CD4-positive, alpha-beta T cell treated with Interferon alpha-2 for 1 hour (primary cell): Measurements from ENCODE around the gene RELN.
A peak's percentile ranks its signal among the peaks of the same experiment; 100 is the strongest.
"Not testable (repeated sequence)": the region's sequence is repeated elsewhere in the genome, so short reads cannot be mapped to it uniquely, and the experiment has no call there.

Experiments
- DNase-seq, 2 donors: peaks; one replicate each; pipeline ENCODE4 v3.0.0-alpha.2; 2020 to 2022

Gene RELN

GRCh38 chr7:103541026-103541425 is 448.4 kb downstream of the RELN start:
- DNase-seq: no peak

DNA sequence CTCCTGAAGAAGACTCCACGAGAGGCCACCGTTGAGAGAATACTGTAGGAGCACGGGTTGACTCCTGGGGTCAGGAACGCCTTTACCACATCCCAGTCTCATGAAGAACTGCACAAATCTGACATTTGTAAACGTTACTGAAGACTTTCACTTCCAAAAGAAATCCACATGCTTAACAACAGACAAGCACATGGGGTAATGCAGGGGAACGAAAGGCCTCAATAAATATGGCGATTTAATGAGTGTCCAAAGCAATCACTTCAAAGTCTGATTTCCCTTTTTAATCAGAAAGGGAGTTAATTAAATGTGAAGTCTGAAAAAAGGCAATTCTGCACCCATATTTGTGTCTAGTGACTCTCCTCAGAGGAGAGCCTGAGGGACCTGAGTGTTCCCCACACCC is 449.1 kb downstream of the RELN start:
- no peak for DNase-seq

DNA sequence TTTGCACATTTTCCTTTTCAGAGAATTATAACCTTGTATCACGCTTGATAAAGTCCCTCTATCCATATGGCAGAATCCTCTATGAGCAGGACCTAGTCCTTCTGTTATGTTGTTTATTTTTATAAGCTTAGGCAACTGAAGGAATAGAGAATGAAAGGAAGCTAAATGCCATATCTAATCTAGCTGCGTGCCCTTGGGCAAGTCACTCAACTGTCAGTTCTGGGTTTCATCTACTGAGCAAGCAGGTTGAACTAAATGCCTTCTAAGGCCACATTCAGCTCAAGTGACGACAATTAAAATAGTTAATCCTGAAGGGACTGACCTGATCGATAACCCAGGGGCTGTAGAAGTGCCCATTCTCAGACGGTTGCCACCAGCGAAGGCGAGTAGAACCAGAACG is 449.6 kb downstream of the RELN start:
- DNase-seq: no peak

- no peak for DNase-seq
These were observed 450.3 kb downstream of the RELN start for GRCh38 chr7:103538964-103539709.

GRCh38 chr7:103533761-103534160 is 455.7 kb downstream of the RELN start:
- no peak for DNase-seq

GRCh38 chr7:103532955-103533354 is 456.5 kb downstream of the RELN start:
- no peak for DNase-seq

GRCh38 chr7:103528152-103528551 is 461.3 kb downstream of the RELN start:
- DNase-seq: no peak

DNA sequence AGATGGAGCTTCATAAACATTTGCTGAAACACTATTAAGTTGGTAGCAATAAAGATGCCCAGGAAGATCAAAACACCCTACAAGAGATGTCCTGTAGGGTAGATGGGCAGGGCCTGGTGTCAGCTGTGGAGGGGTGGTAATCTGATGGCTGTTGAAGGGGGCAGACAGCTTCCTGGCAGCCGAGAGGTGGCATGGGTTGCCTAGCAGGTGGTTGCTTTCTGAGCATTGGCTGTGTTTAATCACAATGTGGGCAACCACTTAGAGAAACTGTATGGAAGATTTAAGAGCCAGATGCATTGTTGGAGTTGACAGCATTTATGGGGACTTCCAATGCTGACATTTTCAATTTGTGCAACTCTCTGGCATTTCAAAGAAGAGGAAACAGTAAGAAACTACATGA is 463.5 kb downstream of the RELN start:
- no peak for DNase-seq

- DNase-seq: peak in 1 of 2 donors; percentile 3
These were observed 465.2 kb downstream of the RELN start for GRCh38 chr7:103524042-103524907.

DNA sequence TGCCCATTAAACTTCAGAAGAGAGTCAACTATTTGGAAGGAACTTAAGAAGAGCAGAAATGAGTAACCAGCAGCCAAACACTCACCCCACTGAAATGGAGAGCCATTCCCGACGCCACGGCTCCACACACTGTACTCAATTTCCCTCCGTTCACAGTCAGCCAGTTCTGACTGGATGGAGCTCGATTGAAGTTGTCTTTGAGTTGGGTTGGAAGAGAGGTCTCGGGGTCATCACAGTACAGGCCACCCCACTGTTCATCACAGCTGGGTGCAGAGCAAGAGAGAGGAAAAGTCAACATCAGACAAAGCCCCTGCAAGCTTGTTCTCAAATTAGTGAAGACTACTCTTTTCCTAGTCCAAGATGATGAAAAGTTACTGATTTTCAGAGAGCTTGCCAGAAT is 467.5 kb downstream of the RELN start:
- no peak for DNase-seq

- DNase-seq: no peak
These were observed 484.8 kb downstream of the RELN start for GRCh38 chr7:103504505-103505135.

DNA sequence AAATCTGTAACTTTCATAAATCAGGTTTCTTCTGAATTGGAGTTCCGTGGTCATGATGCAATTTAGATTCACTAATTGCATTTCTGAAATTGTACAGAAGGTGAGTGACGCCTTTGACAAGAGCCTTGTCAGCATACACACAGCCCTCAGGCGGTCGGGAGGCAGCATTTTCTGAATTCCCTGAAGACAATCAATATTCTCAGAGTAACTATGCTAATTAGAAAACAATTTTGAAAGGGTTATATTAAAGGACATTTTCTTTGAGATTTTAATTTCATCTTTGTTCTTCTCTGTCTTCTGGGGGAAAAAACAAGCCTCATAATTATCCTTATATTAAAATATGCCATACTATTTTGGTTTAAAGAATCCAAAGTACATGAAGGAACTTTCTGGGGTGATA is 488.3 kb downstream of the RELN start:
- DNase-seq: no peak

- no peak for DNase-seq
These were observed 489.5 kb downstream of the RELN start for GRCh38 chr7:103499976-103500375.

DNA sequence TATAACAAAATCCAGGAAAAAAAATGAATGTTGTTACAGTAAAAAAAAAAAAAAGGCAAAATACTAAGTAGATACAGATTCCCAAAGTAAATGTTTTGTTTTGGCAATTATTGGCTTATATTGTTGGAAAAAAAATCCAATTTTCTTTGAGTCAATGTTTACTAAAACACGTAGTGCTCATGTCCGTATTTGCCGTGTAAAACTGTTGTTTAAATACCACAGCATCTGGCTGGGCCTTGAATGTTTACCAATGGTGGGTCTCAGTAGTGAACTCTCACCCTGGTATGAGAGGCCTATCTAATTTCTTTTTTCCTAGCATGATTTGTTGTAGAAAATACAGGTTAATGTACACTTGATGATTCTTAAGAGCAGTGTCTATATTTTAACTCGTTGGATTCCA is 502.0 kb downstream of the RELN start:
- DNase-seq: no peak

- DNase-seq: not testable (repeated sequence)
These were observed 502.6 kb downstream of the RELN start for GRCh38 chr7:103486873-103487272.

DNA sequence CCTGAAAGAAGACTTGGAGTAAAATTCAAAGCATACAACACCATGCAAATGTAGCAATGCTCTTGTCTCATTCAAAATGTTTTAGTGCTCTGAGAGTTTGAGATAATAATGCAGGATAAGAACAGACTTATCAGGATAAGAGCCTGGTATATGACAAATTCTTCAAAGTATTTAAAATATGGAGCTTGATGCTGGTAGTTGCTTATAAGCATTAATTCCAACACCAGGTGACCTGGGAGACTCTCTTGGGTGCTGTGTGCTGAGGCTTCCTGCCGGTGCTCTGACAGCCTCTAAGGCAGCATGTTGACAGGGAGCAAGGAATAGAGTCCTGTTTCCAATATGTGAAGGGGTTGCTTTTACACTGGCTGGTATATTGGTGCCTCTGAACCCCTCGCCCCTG is 508.7 kb downstream of the RELN start:
- no peak for DNase-seq

- DNase-seq: no peak
These were observed 514.5 kb downstream of the RELN start for GRCh38 chr7:103474956-103475355.

- no peak for DNase-seq
These were observed 520.1 kb downstream of the RELN start for GRCh38 chr7:103469095-103469948.

DNA sequence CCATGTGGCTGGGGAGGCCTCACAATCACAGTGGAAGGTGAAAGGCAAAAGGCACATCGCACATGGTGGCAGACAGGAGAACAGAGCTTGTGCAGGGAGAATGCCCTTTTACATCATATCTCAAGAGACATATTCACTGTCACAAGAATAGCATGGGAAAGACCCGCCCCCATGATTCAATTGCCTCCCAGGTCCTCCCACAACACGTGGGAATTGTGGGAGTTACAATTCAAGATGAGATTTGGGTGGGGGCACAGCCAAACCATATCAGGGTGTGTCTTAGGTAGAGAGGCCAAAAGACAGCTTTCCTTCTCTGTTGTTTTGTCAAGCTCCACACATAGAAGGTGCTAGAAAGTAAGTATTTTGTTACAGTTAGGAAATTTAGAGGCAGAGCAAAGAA is 522.6 kb downstream of the RELN start:
- DNase-seq: no peak

- DNase-seq: no peak
These were observed 527.1 kb downstream of the RELN start for GRCh38 chr7:103462358-103462757.

DNA sequence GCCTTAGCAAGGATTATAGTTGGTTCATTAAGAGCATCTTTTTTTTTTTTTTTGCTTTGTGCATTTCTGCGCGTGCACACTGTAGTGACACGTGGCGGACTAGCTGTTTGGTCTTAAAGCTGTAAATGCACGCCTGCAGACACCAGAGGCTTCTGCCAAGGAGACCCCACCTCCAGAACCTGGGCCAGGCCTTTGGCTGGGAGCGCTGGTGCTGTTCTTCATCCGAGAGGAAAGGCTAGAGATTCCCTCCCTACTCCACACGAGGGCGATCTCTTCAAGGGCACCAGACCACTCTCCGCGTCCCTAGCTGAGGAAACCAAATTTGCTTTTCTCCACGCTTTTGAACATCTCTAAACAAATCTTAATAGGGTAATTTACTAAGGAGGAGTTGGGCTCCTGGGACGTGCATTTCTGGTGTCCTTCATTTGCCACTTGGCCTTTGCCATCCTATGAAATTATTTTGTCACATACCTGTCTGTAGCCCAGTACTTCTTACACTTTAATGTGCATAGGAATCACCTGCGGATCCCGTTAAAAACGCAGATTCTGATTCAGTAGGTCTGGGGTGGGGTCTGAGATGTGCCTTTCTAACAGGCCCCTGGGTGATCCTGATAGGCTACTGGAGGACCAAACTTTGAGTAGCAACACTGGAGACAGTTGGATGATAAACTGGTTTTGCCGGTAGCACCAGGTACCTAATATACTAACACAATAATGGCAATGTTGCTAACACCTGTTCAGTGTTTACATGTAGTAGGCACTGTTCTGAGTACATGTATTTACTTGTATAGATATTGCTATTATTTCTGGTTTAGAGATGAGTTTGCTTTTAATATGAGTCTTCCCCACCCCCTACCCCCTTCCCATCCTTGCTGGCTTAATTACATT is 542.1 kb downstream of the RELN start:
- DNase-seq: peak in 1 of 2 donors; percentile 12

DNA sequence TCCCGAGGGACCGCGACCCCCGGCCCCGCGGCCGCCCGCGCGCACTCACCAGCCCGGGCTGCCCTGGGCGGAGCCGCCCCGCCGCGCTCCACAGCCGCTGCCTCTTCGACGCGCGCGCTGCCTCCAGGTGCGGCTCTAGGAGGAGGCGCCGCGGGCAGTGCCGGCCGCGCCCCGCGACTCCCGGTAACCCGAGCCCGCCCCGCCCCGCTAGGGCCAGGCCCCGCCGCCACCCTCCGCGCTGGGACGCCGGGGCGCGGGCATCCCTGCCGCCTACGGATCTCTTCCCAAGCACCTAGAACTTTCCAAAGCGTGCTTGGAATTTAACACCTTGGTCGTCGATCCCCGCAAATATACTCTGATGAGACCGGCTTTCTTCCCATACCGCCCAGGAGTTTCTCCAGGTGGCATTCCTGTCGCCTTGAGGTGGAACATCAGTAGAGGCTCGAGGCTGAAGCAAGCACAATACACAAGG is 543.4 kb downstream of the RELN start, which contains the start of gene SLC26A5:
TSS of gene SLC26A5 (minus strand) at position 159 of the 472 bp plus-strand sequence. CDS start 24,693 bp downstream, outside the sequence.
- no peak for DNase-seq
